ENCODE data around the gene PPP1R13B.

DNA sequence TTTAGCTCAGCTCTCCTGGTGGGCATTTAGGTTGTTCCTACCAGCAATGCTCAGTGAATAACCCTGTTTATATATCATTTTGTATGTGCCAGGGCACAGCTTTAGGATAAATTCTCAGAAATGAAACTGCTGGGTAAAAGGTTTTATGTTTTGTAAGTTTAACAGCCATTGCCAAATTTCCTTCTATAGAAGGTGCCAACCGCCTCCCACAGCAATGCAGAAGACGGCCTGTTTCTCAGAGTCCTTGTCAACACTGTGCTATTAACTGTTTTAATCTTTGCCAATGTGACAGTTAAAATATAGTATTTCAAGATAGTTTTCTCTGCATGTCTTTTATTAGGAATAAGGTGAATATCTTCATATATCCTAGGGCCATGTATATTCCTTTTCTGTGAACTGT, 65.0 kb downstream of the PPP1R13B start:
- TF ChIP-seq, protein P1, sequence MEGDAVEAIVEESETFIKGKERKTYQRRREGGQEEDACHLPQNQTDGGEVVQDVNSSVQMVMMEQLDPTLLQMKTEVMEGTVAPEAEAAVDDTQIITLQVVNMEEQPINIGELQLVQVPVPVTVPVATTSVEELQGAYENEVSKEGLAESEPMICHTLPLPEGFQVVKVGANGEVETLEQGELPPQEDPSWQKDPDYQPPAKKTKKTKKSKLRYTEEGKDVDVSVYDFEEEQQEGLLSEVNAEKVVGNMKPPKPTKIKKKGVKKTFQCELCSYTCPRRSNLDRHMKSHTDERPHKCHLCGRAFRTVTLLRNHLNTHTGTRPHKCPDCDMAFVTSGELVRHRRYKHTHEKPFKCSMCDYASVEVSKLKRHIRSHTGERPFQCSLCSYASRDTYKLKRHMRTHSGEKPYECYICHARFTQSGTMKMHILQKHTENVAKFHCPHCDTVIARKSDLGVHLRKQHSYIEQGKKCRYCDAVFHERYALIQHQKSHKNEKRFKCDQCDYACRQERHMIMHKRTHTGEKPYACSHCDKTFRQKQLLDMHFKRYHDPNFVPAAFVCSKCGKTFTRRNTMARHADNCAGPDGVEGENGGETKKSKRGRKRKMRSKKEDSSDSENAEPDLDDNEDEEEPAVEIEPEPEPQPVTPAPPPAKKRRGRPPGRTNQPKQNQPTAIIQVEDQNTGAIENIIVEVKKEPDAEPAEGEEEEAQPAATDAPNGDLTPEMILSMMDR (conservative IDR thresholded peaks at IDR 0.05) = no peak
- TF ChIP-seq EZH2 (IDR thresholded peaks at IDR 0.05; ENCODE audit: low read depth) = no peak

Data from PC-9 (cell line).